ENCODE measurements around the gene PLCB4.

The PLCB4 gene

DNA sequence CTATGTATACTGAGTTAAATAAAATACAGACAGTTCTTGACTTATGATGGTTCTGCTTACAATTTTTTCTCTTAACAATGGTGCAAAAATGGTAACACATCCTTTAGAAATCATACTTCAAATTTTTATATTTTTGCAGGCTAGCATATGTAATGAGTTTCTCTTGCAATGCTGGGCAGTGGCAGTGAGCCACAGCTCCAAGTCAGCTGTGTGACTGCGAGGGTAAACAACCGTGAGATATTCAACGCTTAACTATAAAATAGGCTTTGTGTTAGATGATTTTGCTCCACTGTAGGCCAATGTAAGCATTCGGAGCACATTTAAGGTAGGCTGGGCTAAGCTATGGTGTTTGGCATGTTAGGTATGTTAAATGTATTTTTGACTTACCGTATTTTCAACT, 136.1 kb downstream of the PLCB4 start:
- H3K79me2 ChIP-seq = no peaks in the 10 kb centered on the region

DNA sequence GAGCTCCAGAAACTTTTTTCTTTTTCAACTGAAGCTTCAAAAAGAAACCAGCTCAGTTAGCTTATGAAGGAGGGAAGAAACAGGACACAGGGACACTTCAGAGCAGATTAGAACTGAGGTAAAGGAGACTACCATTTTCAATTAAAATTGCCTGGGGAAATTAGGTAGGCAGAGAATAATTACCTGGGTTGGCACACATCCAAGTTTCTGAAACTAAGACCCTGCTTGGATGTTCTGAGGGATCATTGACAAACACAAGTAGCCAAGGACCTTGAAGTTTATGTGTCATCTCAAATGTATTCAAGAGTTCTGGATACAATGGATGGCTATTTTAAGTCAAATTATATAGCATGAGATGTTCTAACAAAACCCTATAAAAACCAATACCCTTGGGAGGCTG, 137.6 kb downstream of the PLCB4 start:
- TF ChIP-seq CTCF (IDR thresholded peaks at IDR 0.05) = no peak
- Histone ChIP-seq H3K27ac (no peak overlapping the region), H3K36me3 (ENCODE audit: control insufficient read depth, insufficient read depth, low read length) (no peaks in the 10 kb centered on the region), H2AFZ (no peak overlapping the region), H3K4me1 (no peaks in the 10 kb centered on the region), H3K79me2 (no peaks in the 10 kb centered on the region), H3K4me3 (ENCODE audit: low read depth, low read length) (no peak overlapping the region), H3K9ac (no peak overlapping the region), H3K4me2 (ENCODE audit: low read length) (no peak overlapping the region), H3K9me3 (ENCODE audit: control insufficient read depth, low read length) (no peaks in the 10 kb centered on the region), H3K27me3 (ENCODE audit: control insufficient read depth, insufficient read depth, low read length) (no peaks in the 10 kb centered on the region)

More for the DNA sequence above, 136.1 kb downstream of the PLCB4 start:
- H3K27ac ChIP-seq = no peak overlapping the region
- no peak for TF ChIP-seq CTCF (IDR thresholded peaks at IDR 0.05)
- H3K4me2 ChIP-seq (ENCODE audit: low read length) = no peak overlapping the region
- no peaks in the 10 kb centered on the region for H3K9me3 ChIP-seq (ENCODE audit: control insufficient read depth, low read length)
- H3K9ac ChIP-seq = no peak overlapping the region
- H2AFZ ChIP-seq = no peak overlapping the region
- H3K27me3 ChIP-seq (ENCODE audit: control insufficient read depth, insufficient read depth, low read length) = no peaks in the 10 kb centered on the region
- no peak overlapping the region for H3K4me3 ChIP-seq (ENCODE audit: low read depth, low read length)
- no peaks in the 10 kb centered on the region for H3K36me3 ChIP-seq (ENCODE audit: control insufficient read depth, insufficient read depth, low read length)
- no peaks in the 10 kb centered on the region for H3K4me1 ChIP-seq

- Histone ChIP-seq H3K4me3 (ENCODE audit: low read depth, low read length) (no peak overlapping the region), H3K27ac (no peak overlapping the region), H3K79me2 (no peaks in the 10 kb centered on the region), H3K4me2 (ENCODE audit: low read length) (no peak overlapping the region), H3K4me1 (no peaks in the 10 kb centered on the region), H3K9me3 (ENCODE audit: control insufficient read depth, low read length) (no peaks in the 10 kb centered on the region), H3K27me3 (ENCODE audit: control insufficient read depth, insufficient read depth, low read length) (no peaks in the 10 kb centered on the region), H3K9ac (no peak overlapping the region), H2AFZ (no peak overlapping the region), H3K36me3 (ENCODE audit: control insufficient read depth, insufficient read depth, low read length) (no peaks in the 10 kb centered on the region)
- no peak for TF ChIP-seq CTCF (IDR thresholded peaks at IDR 0.05)
Measured at GRCh38 chr20:9207253-9207652, 138.4 kb downstream of the PLCB4 start.

DNA sequence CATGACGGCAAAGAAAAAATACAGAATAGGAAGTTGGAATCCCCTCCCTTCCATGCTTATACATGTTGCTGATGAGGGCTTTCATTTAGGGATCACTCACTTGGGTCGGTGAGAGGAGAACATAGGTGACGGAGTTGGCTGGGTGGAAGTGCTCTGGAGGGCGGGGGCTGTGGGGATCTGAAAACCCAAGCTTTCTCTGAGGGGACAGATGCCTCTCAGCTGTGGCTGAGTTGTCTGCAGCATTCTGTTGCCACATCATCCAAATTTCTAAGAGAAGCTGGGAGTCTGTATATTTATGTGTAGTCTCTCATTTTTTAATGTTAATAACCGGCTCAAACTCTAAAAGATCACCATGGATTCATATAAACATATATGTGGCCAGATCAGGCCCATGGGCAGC, 141.5 kb downstream of the PLCB4 start:
- Histone ChIP-seq H3K9me3 (ENCODE audit: control insufficient read depth, low read length) (no peaks in the 10 kb centered on the region), H3K27me3 (ENCODE audit: control insufficient read depth, insufficient read depth, low read length) (no peaks in the 10 kb centered on the region), H3K27ac (no peak overlapping the region), H3K9ac (no peak overlapping the region), H3K4me2 (ENCODE audit: low read length) (no peak overlapping the region), H3K79me2 (no peaks in the 10 kb centered on the region), H3K36me3 (ENCODE audit: control insufficient read depth, insufficient read depth, low read length) (no peaks in the 10 kb centered on the region), H3K4me1 (no peaks in the 10 kb centered on the region), H3K4me3 (ENCODE audit: low read depth, low read length) (no peak overlapping the region), H2AFZ (no peak overlapping the region)
- TF ChIP-seq CTCF (IDR thresholded peaks at IDR 0.05) = no peak

GRCh38 chr20:9211016-9211760, 142.3 kb downstream of the PLCB4 start:
- Histone ChIP-seq H3K4me2 (ENCODE audit: low read length) (no peak overlapping the region), H3K79me2 (no peaks in the 10 kb centered on the region), H3K9me3 (ENCODE audit: control insufficient read depth, low read length) (no peaks in the 10 kb centered on the region), H3K36me3 (ENCODE audit: control insufficient read depth, insufficient read depth, low read length) (no peaks in the 10 kb centered on the region), H3K27me3 (ENCODE audit: control insufficient read depth, insufficient read depth, low read length) (no peaks in the 10 kb centered on the region), H3K27ac (no peak overlapping the region), H2AFZ (no peak overlapping the region), H3K4me3 (ENCODE audit: low read depth, low read length) (no peak overlapping the region), H3K4me1 (no peaks in the 10 kb centered on the region), H3K9ac (no peak overlapping the region)
- TF ChIP-seq CTCF (IDR thresholded peaks at IDR 0.05) = no peak
